Measurements from ENCODE around the gene ATP8B4.

DNA sequence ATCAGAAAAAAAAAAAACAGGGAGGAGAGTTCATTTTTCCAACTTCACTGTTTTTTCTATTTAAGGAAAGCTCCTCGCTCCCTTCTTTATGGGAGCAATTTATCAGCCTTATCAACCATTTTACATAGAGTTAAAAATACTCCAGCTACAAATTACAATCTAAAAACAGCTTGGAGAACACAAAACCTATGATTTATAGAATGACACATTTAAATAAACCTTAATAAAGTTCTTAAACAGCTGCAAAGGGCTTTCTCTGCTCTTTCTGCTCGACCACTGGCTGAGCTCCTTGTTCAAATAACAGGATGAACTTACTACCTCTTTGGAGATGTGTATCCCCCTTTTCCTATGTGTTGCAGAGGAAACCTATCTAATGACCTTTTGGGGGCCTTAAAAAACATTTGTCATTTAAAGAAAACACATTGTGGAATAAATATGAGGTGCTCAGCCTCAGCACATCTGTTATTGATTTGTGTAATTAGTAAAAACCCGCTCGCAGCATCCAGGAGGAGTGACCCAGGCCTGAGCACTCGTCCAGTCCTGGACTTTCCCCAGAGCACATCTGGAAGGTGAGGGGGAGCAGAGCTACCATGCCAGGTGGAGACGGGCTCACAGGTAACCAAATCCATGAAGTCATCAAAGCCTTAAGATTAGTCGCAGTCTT is 231.2 kb downstream of the ATP8B4 start:
- TF ChIP-seq POLR2A (IDR thresholded peaks at IDR 0.05; ENCODE audit: low read length) (no peak), GATA1 (IDR thresholded peaks at IDR 0.05; ENCODE audit: low read depth, low read length) (no peak)

Measured in erythroblast (primary cell).